ENCODE data around the gene XPNPEP2. TPM values are rescaled to one million over a fixed set of nuclear protein-coding genes. Genes with fewer than 3 reads are reported as not detected.
A peak's percentile ranks its signal among the peaks of the same experiment; 100 is the strongest.

Gene XPNPEP2
- total RNA-seq, 2 experiments from 2014 or later = 1.6 to 1.7 TPM

DNA sequence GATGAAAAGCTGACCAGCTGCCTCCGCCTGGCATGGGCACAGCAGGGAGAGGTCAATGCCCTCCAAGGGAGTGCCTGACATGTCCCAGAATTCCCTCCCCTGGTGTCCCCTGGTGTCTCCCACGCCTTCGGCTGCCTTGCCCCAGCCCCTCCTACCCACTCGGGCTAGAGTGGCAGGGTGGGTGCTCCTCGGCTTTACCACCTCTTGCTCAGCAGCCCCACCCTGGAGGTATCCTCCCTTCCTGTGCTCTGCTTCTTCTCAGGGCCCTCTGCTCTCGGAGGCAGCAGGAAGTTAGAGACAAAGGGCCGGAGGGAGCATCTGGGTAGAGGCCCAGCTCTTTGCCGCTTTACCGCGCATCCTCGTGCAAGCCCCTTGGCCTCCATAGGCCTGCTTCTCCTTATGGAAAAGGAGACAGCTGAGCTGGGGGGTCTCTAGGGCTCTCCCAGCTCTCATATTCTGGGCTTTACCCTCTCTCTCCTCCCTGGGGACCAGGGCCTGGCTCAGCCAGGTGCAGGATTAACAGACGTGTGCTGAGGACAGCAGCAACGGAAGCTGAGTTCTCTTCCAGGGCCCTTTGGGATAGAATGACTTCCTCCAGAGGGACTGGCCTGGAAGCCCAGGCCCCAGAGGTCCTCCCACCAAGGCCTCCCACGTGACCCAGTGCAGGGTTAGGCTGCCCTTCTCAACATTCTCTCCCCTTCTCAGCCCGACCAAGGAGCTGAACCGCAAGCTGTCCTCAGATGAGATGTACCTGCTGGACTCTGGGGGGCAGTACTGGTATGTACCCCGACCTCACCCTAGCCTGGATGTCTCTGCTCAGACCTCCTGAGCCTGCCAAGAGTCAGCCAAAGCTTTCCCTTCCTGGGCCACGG, 17.2 kb downstream of the XPNPEP2 start:
- peaks cover 84% of the 10 kb centered on the region for H3K4me1 Mint-ChIP-seq (ENCODE audit: low read depth)
- H3K9me3 Mint-ChIP-seq (ENCODE audit: insufficient read depth) = no peaks in the 10 kb centered on the region
- H3K27ac Mint-ChIP-seq = peak overlapping the region; percentile 85
- DNase-seq (peak; percentile 56), ATAC-seq (peak; percentile 47)
- H3K4me3 Mint-ChIP-seq = peak overlapping the region; percentile 71
- CTCF ChIA-PET = interaction anchor here (0.7 to 4.1 kb wide), 31 partner anchors 10 to 272 kb away, joined by 3 to 23 read pairs (median 4); partner anchors contain the start of genes APLN, UTP14A and XPNPEP2
- H3K27me3 Mint-ChIP-seq (ENCODE audit: low read depth) = no peaks in the 10 kb centered on the region
- POLR2A ChIA-PET = interaction anchor here (0.7 to 8.0 kb wide), 8 partner anchors 12 to 150 kb away, joined by 3 to 165 read pairs (median 5); partner anchors contain the start of gene SASH3
- no peaks in the 10 kb centered on the region for H3K36me3 Mint-ChIP-seq (ENCODE audit: low read depth)

DNA sequence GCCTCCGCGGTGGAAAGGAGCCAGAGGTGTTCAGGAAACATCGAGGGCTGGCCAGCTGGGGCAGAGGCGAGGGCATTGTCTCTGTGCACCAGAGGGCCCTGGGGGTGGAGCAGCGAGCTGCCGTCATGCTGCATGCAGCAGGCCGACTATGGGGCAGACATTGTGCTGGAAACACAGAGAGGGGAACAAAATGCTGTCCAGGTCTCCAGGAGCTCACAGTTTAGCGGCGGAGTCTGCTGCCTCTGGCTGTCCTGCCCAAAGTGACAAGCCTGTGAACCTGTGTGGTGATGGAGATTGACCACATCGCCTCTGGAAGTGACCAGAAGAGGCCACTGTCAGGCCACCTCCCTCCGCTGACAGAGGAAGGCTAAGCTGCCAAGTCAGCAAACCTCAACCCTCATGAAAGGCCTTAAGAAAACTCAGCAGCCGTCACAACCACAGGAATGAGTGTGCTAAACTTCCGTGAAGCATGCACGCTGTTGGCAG, 20.8 kb downstream of the XPNPEP2 start:
- Mint-ChIP-seq H3K27me3 (ENCODE audit: low read depth) (no peaks in the 10 kb centered on the region), H3K4me1 (ENCODE audit: low read depth) (peaks cover 75% of the 10 kb centered on the region), H3K4me3 (peak overlapping the region; percentile 28), H3K9me3 (ENCODE audit: insufficient read depth) (no peaks in the 10 kb centered on the region), H3K27ac (peak overlapping the region; percentile 89), H3K36me3 (ENCODE audit: low read depth) (peaks cover 4% of the 10 kb centered on the region)
- ChIA-PET POLR2A (interaction anchor here (0.7 to 8.0 kb wide), 7 partner anchors 8 to 33 kb away, joined by 3 to 165 read pairs (median 6); partner anchors contain the start of gene SASH3), CTCF (interaction anchor here (0.9 to 2.9 kb wide), 12 partner anchors 9 to 146 kb away, joined by 3 to 40 read pairs (median 8); partner anchors contain the start of genes SASH3 and UTP14A)
- ATAC-seq (peak; percentile 77), DNase-seq (peak; percentile 76)

- Mint-ChIP-seq H3K27ac (peak overlapping the region; percentile 89), H3K4me3 (no peak overlapping the region), H3K4me1 (ENCODE audit: low read depth) (peaks cover 70% of the 10 kb centered on the region), H3K27me3 (ENCODE audit: low read depth) (no peaks in the 10 kb centered on the region), H3K36me3 (ENCODE audit: low read depth) (peaks cover 4% of the 10 kb centered on the region), H3K9me3 (ENCODE audit: insufficient read depth) (no peaks in the 10 kb centered on the region)
- ChIA-PET POLR2A (interaction anchor here (0.7 to 8.0 kb wide), 7 partner anchors 8 to 33 kb away, joined by 3 to 165 read pairs (median 6); partner anchors contain the start of gene SASH3), CTCF (interaction anchor here (0.9 to 2.9 kb wide), 11 partner anchors 8 to 146 kb away, joined by 3 to 40 read pairs (median 9); partner anchors contain the start of genes SASH3 and UTP14A)
- ATAC-seq (peak; percentile 9), DNase-seq (no peak)
Measured at GRCh38 chrX:129760155-129760554, 21.4 kb downstream of the XPNPEP2 start.

DNA sequence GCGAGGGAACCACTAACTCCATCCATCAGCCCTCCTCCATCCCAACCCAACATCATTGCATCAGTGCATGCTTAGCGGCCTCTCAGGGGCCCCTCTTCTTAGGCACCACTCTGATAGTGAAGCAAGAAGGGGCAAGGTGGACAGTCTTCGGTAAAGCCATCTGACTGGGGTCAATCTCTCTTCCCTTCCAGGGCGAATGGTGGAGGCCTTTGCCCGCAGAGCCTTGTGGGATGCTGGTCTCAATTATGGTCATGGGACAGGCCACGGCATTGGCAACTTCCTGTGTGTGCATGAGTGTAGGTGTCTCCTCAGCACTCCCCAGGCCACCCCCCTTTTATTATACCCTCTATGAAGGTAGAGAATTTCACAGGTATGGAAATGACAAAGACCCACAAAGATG, 22.2 kb downstream of the XPNPEP2 start:
- no peak overlapping the region for H3K4me3 Mint-ChIP-seq
- no peaks in the 10 kb centered on the region for H3K9me3 Mint-ChIP-seq (ENCODE audit: insufficient read depth)
- POLR2A ChIA-PET = interaction anchor here (8.0 kb wide), 1 partner anchor 19 kb away, joined by 165 read pairs; the partner anchor contains the start of gene SASH3
- H3K36me3 Mint-ChIP-seq (ENCODE audit: low read depth) = peaks cover 5% of the 10 kb centered on the region
- no peak for ATAC-seq
- H3K27me3 Mint-ChIP-seq (ENCODE audit: low read depth) = no peaks in the 10 kb centered on the region
- CTCF ChIA-PET = no interaction called here
- H3K4me1 Mint-ChIP-seq (ENCODE audit: low read depth) = peaks cover 64% of the 10 kb centered on the region
- DNase-seq = no peak
- no peak overlapping the region for H3K27ac Mint-ChIP-seq

DNA sequence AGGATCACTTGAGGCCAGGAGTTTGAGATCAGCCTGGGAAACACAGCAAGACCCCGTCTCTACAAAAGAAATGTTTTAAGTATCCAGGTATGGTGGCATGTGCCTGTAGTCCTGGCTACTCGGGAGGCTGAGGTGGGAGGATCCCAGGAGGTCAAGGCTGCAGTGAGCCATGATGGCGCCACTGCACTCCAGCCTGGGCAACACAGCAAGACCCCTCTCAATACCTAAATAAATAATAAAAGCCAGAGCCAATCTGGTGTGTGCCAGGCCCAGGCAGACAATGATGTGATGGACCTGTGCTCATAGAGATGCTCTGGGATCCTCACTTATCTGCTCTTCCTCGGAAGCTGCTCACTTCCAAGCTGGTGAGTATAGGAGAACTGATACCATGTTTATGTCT, 22.8 kb downstream of the XPNPEP2 start:
- ChIA-PET POLR2A (interaction anchor here (2.4 kb wide), 1 partner anchor 20 kb away, joined by 12 read pairs; no protein-coding TSS in a partner anchor), CTCF (no interaction called here)
- H3K9me3 Mint-ChIP-seq (ENCODE audit: insufficient read depth) = no peaks in the 10 kb centered on the region
- no peak overlapping the region for H3K27ac Mint-ChIP-seq
- no peaks in the 10 kb centered on the region for H3K27me3 Mint-ChIP-seq (ENCODE audit: low read depth)
- H3K4me1 Mint-ChIP-seq (ENCODE audit: low read depth) = peaks cover 61% of the 10 kb centered on the region
- H3K4me3 Mint-ChIP-seq = no peak overlapping the region
- H3K36me3 Mint-ChIP-seq (ENCODE audit: low read depth) = peaks cover 7% of the 10 kb centered on the region
- DNase-seq = no peak
- ATAC-seq = no peak

DNA sequence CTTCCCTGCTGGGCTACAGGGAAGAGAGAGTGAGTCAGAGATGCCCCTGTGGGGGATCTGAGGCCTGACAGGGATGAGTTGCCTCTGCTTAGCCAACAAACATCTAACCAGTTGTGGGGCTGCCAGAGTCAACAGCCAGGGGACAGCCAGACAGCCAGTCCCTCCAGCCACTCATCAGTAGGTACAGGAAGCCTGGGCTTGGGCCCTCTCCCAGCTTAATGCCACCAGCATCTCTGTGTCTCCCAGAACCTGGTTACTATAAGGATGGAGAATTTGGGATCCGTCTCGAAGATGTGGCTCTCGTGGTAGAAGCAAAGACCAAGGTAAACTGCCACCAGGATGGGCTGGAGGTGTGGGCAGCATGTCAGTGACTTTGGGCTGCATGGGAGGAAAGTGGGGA, 23.7 kb downstream of the XPNPEP2 start:
- peaks cover 8% of the 10 kb centered on the region for H3K36me3 Mint-ChIP-seq (ENCODE audit: low read depth)
- POLR2A ChIA-PET = interaction anchor here (2.4 kb wide), 1 partner anchor 19 kb away, joined by 12 read pairs; no protein-coding TSS in a partner anchor
- CTCF ChIA-PET = interaction anchor here (1.3 to 2.8 kb wide), 3 partner anchors 9 to 19 kb away, joined by 4 to 8 read pairs (median 6); partner anchors contain the start of gene SASH3
- H3K9me3 Mint-ChIP-seq (ENCODE audit: insufficient read depth) = no peaks in the 10 kb centered on the region
- H3K27me3 Mint-ChIP-seq (ENCODE audit: low read depth) = no peaks in the 10 kb centered on the region
- no peak overlapping the region for H3K27ac Mint-ChIP-seq
- H3K4me3 Mint-ChIP-seq = no peak overlapping the region
- no peak for ATAC-seq
- no peak for DNase-seq
- peaks cover 61% of the 10 kb centered on the region for H3K4me1 Mint-ChIP-seq (ENCODE audit: low read depth)

DNA sequence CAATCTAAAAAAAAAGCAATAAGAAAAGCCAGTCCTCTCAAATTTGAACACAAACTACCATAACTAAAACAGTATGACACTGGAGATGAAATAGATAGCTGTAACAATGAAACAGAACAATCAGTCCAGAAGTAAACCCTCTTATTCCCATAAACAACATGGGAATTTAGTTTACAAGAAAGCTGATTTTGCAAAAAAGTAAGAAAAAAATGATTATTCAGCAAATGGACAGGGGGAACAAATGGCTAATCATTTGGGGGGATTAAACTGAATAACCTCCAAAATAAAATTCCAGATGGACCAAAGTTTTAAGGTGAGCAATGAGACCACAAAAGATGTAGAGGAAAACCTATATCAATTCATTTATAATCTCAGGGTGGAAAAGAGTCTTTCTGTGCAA, 24.9 kb downstream of the XPNPEP2 start:
- H3K27me3 Mint-ChIP-seq (ENCODE audit: low read depth) = no peaks in the 10 kb centered on the region
- ATAC-seq (no peak), DNase-seq (no peak)
- H3K4me1 Mint-ChIP-seq (ENCODE audit: low read depth) = peaks cover 61% of the 10 kb centered on the region
- H3K36me3 Mint-ChIP-seq (ENCODE audit: low read depth) = peaks cover 8% of the 10 kb centered on the region
- ChIA-PET CTCF (interaction anchor here (0.9 to 2.8 kb wide), 5 partner anchors 10 to 51 kb away, joined by 3 to 8 read pairs (median 4); partner anchors contain the start of gene SASH3), POLR2A (interaction anchor here (1.0 to 2.4 kb wide), 4 partner anchors 12 to 24 kb away, joined by 3 to 12 read pairs (median 4); partner anchors contain the start of gene SASH3)
- H3K27ac Mint-ChIP-seq = no peak overlapping the region
- no peaks in the 10 kb centered on the region for H3K9me3 Mint-ChIP-seq (ENCODE audit: insufficient read depth)
- H3K4me3 Mint-ChIP-seq = no peak overlapping the region

GRCh38 chrX:129768186-129768585, 29.4 kb downstream of the XPNPEP2 start:
- Mint-ChIP-seq H3K27me3 (ENCODE audit: low read depth) (no peaks in the 10 kb centered on the region), H3K4me3 (no peak overlapping the region), H3K4me1 (ENCODE audit: low read depth) (peaks cover 60% of the 10 kb centered on the region), H3K36me3 (ENCODE audit: low read depth) (peaks cover 9% of the 10 kb centered on the region), H3K27ac (peak overlapping the region; percentile 92), H3K9me3 (ENCODE audit: insufficient read depth) (no peaks in the 10 kb centered on the region)
- DNase-seq = no peak
- ChIA-PET POLR2A (interaction anchor here (1.0 to 8.5 kb wide), 5 partner anchors 9 to 38 kb away, joined by 3 to 162 read pairs (median 6); partner anchors contain the start of gene SASH3), CTCF (interaction anchor here (2.1 to 8.8 kb wide), 4 partner anchors 9 to 55 kb away, joined by 6 to 71 read pairs (median 10); partner anchors contain the start of gene SASH3)
- no peak for ATAC-seq

DNA sequence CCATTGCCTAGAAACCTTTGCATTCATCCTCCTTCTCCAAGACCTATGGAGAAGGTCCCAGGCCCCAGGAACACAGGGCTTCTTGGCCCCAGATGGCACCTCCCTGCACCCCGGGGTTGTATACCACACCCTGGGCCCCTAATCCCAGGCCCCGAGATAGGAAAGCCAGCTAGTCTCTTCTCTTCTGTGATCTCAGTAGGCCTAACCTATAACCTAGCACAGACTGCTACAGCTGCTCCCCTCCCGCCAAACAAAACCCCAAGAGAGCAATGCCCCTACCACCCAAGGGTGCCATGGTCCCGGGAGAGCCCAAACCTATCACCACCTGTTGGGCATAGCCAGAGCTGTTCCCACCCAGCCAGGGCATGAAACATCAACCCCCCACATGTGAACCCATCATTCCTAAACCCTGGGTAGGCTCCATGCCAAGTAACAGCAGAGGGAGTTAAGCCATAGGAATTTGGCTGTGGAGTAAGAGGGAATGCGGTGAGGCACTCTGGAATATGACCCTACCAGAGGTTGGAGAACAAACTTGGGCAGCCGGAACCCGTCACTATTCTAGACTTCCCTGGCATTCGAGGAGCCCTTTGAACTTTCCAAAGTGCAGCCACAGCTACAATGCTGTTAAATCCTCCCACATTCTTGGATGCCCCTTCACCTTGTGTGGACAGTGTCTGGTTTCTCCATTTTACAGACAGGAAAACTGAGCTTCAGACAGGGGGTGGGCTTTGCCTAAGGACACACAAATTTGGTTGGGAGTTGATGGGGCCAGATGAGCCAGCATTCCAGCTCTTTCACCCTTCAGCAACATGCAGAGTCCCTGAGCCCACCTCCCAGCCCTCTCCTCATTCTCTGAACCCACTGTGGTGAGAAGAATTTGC, 30.0 kb downstream of the XPNPEP2 start:
- CTCF ChIA-PET = interaction anchor here (2.1 to 8.8 kb wide), 4 partner anchors 9 to 54 kb away, joined by 6 to 71 read pairs (median 10); partner anchors contain the start of gene SASH3
- H3K4me1 Mint-ChIP-seq (ENCODE audit: low read depth) = peaks cover 66% of the 10 kb centered on the region
- no peaks in the 10 kb centered on the region for H3K27me3 Mint-ChIP-seq (ENCODE audit: low read depth)
- POLR2A ChIA-PET = interaction anchor here (0.7 to 8.5 kb wide), 6 partner anchors 9 to 24 kb away, joined by 3 to 162 read pairs (median 6); partner anchors contain the start of gene SASH3
- ATAC-seq (peak; percentile 0), DNase-seq (no peak)
- peak overlapping the region; percentile 46 for H3K4me3 Mint-ChIP-seq
- peak overlapping the region; percentile 92 for H3K27ac Mint-ChIP-seq
- H3K9me3 Mint-ChIP-seq (ENCODE audit: insufficient read depth) = no peaks in the 10 kb centered on the region
- H3K36me3 Mint-ChIP-seq (ENCODE audit: low read depth) = peaks cover 9% of the 10 kb centered on the region

GRCh38 chrX:129769467-129770154, 30.8 kb downstream of the XPNPEP2 start:
- peak; percentile 81 for ATAC-seq
- Mint-ChIP-seq H3K4me3 (peak overlapping the region; percentile 46), H3K4me1 (ENCODE audit: low read depth) (peaks cover 74% of the 10 kb centered on the region)

More at GRCh38 chrX:129769467-129770154, 30.8 kb downstream of the XPNPEP2 start:
- Mint-ChIP-seq H3K36me3 (ENCODE audit: low read depth) (peaks cover 9% of the 10 kb centered on the region), H3K27me3 (ENCODE audit: low read depth) (no peaks in the 10 kb centered on the region), H3K27ac (peak overlapping the region; percentile 92), H3K9me3 (ENCODE audit: insufficient read depth) (no peaks in the 10 kb centered on the region)
- POLR2A ChIA-PET = interaction anchor here (0.7 to 8.5 kb wide), 4 partner anchors 11 to 25 kb away, joined by 3 to 162 read pairs (median 13); partner anchors contain the start of gene SASH3
- DNase-seq = peak; percentile 91
- CTCF ChIA-PET = interaction anchor here (8.8 kb wide), 1 partner anchor 13 kb away, joined by 71 read pairs; the partner anchor contains the start of gene SASH3
